Neural progenitor cell (in vitro differentiated cells): ENCODE measurements around the gene NCDN. TPM values are rescaled to one million over a fixed set of nuclear protein-coding genes. Genes with fewer than 3 reads are reported as not detected.
A peak's percentile ranks its signal among the peaks of the same experiment; 100 is the strongest.

ENCODE experiments used
- DNase-seq: peaks from one replicate; pipeline ENCODE4 v3.0.0-alpha.2; 2016; ENCODE audit warnings: low spot score
- H2AFZ ChIP-seq: fragments of 200-600 bp; sonication (generic); replicated peaks from 2 replicates; pipeline ENCODE4 v1.6.1; 2016; ENCODE audit warnings: antibody characterized with exemption
- H3F3A ChIP-seq: fragments of 200-600 bp; sonication (generic); 2 replicates; pipeline ENCODE4 v1.6.1; 2016; ENCODE audit warnings: antibody characterized with exemption, low read depth
- H3K27ac ChIP-seq: fragments of 200-600 bp; sonication (generic); 2 replicates; pipeline ENCODE4 v1.5.1; 2016; ENCODE audit warnings: mild to moderate bottlenecking
- H3K27me3 ChIP-seq: fragments of 200-600 bp; sonication (generic); 2 replicates; pipeline ENCODE4 v1.6.1; 2016; ENCODE audit warnings: mild to moderate bottlenecking, moderate library complexity
- H3K36me3 ChIP-seq: fragments of 200-600 bp; sonication (generic); 2 replicates; pipeline ENCODE4 v1.5.1; 2016
- H3K4me1 ChIP-seq: fragments of 200-600 bp; sonication (generic); 2 replicates; pipeline ENCODE4 v1.6.1; 2016; ENCODE audit warnings: mixed run types
- H3K4me2 ChIP-seq: fragments of 200-600 bp; sonication (generic); 2 replicates; pipeline ENCODE4 v1.6.1; 2016
- H3K4me3 ChIP-seq: fragments of 200-600 bp; sonication (generic); 2 replicates; pipeline ENCODE4 v1.5.1; 2016
- H3K79me2 ChIP-seq: fragments of 200-600 bp; sonication (generic); 2 replicates; pipeline ENCODE4 v1.6.1; 2016; ENCODE audit warnings: low read depth
- H3K9ac ChIP-seq: fragments of 200-600 bp; sonication (generic); 2 replicates; pipeline ENCODE4 v1.6.1; 2016
- H3K9me3 ChIP-seq: fragments of 200-600 bp; sonication (generic); 2 replicates; pipeline ENCODE4 v1.5.1; 2016; ENCODE audit warnings: low read depth
- H4K20me1 ChIP-seq: fragments of 200-600 bp; sonication (generic); 2 replicates; pipeline ENCODE4 v1.6.1; 2016; ENCODE audit warnings: low read depth
- H3K27ac Mint-ChIP-seq: 3 replicates; pipeline ENCODE4 v1.8.0; 2021; ENCODE audit warnings: mixed read lengths
- H3K27me3 Mint-ChIP-seq: 2 replicates; pipeline ENCODE4 v1.8.0; 2022; ENCODE audit warnings: low read depth, mild to moderate bottlenecking, inconsistent platforms, moderate library complexity, mixed read lengths; ENCODE audit not compliant: insufficient read depth
- H3K36me3 Mint-ChIP-seq: 3 replicates; pipeline ENCODE4 v1.8.0; 2021; ENCODE audit warnings: mixed read lengths
- H3K4me1 Mint-ChIP-seq: 3 replicates; pipeline ENCODE4 v1.8.0; 2021; ENCODE audit warnings: mixed read lengths
- H3K4me3 Mint-ChIP-seq: 3 replicates; pipeline ENCODE4 v1.8.0; 2021; ENCODE audit warnings: mild to moderate bottlenecking, moderate library complexity, mixed read lengths
- H3K9me3 Mint-ChIP-seq: 3 replicates; pipeline ENCODE4 v1.8.0; 2020; ENCODE audit warnings: mixed read lengths
- EZH2 ChIP-seq: fragments of 200-600 bp; sonication (generic); IDR thresholded peaks from 2 replicates; pipeline ENCODE4 v1.6.1; 2017; ENCODE audit warnings: antibody characterized with exemption, mild to moderate bottlenecking, moderate library complexity
- EZH2phosphoT487 ChIP-seq: fragments of 200-600 bp; sonication (generic); IDR thresholded peaks from 2 replicates; pipeline ENCODE4 v1.6.1; 2017; ENCODE audit warnings: antibody characterized with exemption
- total RNA-seq: library from RNA; depleted of rRNA; stranded (reverse); fragments of >200 nt; gene quantifications from 2 replicates; pipeline ENCODE4 v1.2.3, GENCODE V29; 2015; ENCODE audit warnings: low replicate concordance
- TF ChIP-seq, protein P1 (sequence below): fragments of 200-600 bp; sonication (generic); IDR thresholded peaks from 2 replicates; pipeline ENCODE4 v1.5.1; 2017; ENCODE audit warnings: antibody characterized with exemption, mild to moderate bottlenecking

NCDN gene
- 5.8 and 19.2 TPM in 2 replicates for total RNA-seq

- H3K27ac ChIP-seq, result peak within 1 kb of the TSS; percentile 95
Observed at GRCh38 chr1:35557611-35558373, at the start of gene NCDN. Gene NCDN, plus strand, starts transcription at chr1:35557799. Its CDS starts 392 bp downstream, at chr1:35558191.

DNA sequence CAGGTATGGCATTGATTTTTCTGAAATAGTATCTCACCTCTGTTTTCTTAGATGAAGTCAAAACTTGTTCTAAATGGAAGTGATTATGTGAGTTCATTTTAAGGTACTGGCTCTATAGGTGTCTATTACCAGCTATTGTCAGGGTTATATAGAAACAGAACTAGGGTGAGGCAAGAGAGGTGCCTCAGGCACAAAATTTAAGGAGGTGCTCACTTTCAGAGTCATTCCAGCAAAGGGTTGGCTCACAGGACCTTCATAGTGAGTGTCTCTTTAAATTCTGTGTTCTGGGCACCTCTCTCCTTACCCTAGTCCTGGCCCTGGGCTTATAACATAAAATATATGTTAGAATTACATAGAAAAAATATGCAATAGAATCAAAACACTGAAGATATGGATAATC is 49.7 kb upstream of the NCDN start:
- Histone ChIP-seq H3K27ac (no peak overlapping the region), H3K9me3 (no peaks in the 10 kb centered on the region), H4K20me1 (peaks cover 13% of the 10 kb centered on the region), H3K4me3 (no peak overlapping the region), H3K27me3 (no peaks in the 10 kb centered on the region), H3K4me2 (no peak overlapping the region), H3F3A (no peaks in the 10 kb centered on the region), H3K79me2 (peaks cover 13% of the 10 kb centered on the region), H3K9ac (no peak overlapping the region), H3K36me3 (no peaks in the 10 kb centered on the region), H2AFZ (no peak overlapping the region), H3K4me1 (no peaks in the 10 kb centered on the region)
- H3K9me3 Mint-ChIP-seq, result no peaks in the 10 kb centered on the region
- TF ChIP-seq EZH2phosphoT487 (no peak), EZH2 (no peak)
- TF ChIP-seq, protein P1, sequence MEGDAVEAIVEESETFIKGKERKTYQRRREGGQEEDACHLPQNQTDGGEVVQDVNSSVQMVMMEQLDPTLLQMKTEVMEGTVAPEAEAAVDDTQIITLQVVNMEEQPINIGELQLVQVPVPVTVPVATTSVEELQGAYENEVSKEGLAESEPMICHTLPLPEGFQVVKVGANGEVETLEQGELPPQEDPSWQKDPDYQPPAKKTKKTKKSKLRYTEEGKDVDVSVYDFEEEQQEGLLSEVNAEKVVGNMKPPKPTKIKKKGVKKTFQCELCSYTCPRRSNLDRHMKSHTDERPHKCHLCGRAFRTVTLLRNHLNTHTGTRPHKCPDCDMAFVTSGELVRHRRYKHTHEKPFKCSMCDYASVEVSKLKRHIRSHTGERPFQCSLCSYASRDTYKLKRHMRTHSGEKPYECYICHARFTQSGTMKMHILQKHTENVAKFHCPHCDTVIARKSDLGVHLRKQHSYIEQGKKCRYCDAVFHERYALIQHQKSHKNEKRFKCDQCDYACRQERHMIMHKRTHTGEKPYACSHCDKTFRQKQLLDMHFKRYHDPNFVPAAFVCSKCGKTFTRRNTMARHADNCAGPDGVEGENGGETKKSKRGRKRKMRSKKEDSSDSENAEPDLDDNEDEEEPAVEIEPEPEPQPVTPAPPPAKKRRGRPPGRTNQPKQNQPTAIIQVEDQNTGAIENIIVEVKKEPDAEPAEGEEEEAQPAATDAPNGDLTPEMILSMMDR, result no peak
- no peaks in the 10 kb centered on the region for H3K27me3 Mint-ChIP-seq
- H3K36me3 Mint-ChIP-seq, result peaks cover 12% of the 10 kb centered on the region
- no peak overlapping the region for H3K27ac Mint-ChIP-seq
- no peaks in the 10 kb centered on the region for H3K4me1 Mint-ChIP-seq
- no peak overlapping the region for H3K4me3 Mint-ChIP-seq
- DNase-seq, result no peak

More at GRCh38 chr1:35557611-35558373, at the start of gene NCDN:
- no peaks in the 10 kb centered on the region for H3K9me3 ChIP-seq
- peak within 1 kb of the TSS; percentile 98 for H3K4me2 ChIP-seq
- peak within 1 kb of the TSS; percentile 83 for H3K9ac ChIP-seq
- peaks cover 26% of the 10 kb centered on the region for H3K4me1 ChIP-seq
- Mint-ChIP-seq H3K4me1 (peaks cover 37% of the 10 kb centered on the region), H3K4me3 (peak within 1 kb of the TSS; percentile 98), H3K36me3 (peaks cover 10% of the 10 kb centered on the region), H3K27ac (peak within 1 kb of the TSS; percentile 99), H3K9me3 (no peaks in the 10 kb centered on the region), H3K27me3 (peaks cover 3% of the 10 kb centered on the region)
- no peaks in the 10 kb centered on the region for H3K27me3 ChIP-seq
- peaks cover 30% of the 10 kb centered on the region for H3F3A ChIP-seq
- no peak for TF ChIP-seq EZH2
- peak; percentile 98 for DNase-seq
- H3K4me3 ChIP-seq, result peak within 1 kb of the TSS; percentile 97
- peaks cover 39% of the 10 kb centered on the region for H3K79me2 ChIP-seq
- H4K20me1 ChIP-seq, result peaks cover 45% of the 10 kb centered on the region
- H3K36me3 ChIP-seq, result no peaks in the 10 kb centered on the region
- H2AFZ ChIP-seq, result peak within 1 kb of the TSS; percentile 97

GRCh38 chr1:35509558-35509957 is 48.0 kb upstream of the NCDN start:
- Mint-ChIP-seq H3K36me3 (peaks cover 18% of the 10 kb centered on the region), H3K27me3 (no peaks in the 10 kb centered on the region), H3K27ac (no peak overlapping the region), H3K4me3 (no peak overlapping the region), H3K4me1 (no peaks in the 10 kb centered on the region), H3K9me3 (peaks cover 3% of the 10 kb centered on the region)
- Histone ChIP-seq H3K27ac (no peak overlapping the region), H3F3A (no peaks in the 10 kb centered on the region), H4K20me1 (peaks cover 13% of the 10 kb centered on the region), H3K4me1 (no peaks in the 10 kb centered on the region), H3K27me3 (no peaks in the 10 kb centered on the region), H3K4me3 (no peak overlapping the region), H3K36me3 (peaks cover 2% of the 10 kb centered on the region), H3K4me2 (no peak overlapping the region), H3K9ac (no peak overlapping the region), H3K79me2 (peaks cover 27% of the 10 kb centered on the region), H2AFZ (no peak overlapping the region), H3K9me3 (no peaks in the 10 kb centered on the region)
- no peak for DNase-seq
- TF ChIP-seq, protein P1, result no peak
- TF ChIP-seq EZH2 (no peak), EZH2phosphoT487 (no peak)

DNA sequence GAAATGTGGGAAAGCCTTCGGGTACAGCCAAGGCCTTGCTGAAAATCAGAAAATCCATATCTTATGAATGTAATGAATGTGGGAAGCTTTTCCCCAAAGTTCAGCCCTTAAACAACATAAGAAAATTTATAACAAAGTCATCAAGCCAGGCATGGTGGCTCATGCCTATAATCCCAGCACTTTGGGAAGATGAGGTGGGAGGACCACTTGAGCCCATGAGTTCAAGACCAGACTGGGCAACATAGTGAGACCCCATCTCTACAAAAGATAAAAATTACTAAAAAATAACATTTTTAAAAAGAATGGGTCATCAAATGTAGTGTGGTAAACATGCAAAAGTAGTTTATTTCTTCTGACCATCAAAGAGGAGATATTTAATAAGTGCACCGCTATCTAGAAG is 46.3 kb upstream of the NCDN start:
- H4K20me1 ChIP-seq, result peaks cover 13% of the 10 kb centered on the region

More for the DNA sequence above, 46.3 kb upstream of the NCDN start:
- no peak for DNase-seq
- Mint-ChIP-seq H3K4me1 (no peaks in the 10 kb centered on the region), H3K27me3 (no peaks in the 10 kb centered on the region), H3K9me3 (peaks cover 18% of the 10 kb centered on the region), H3K4me3 (no peak overlapping the region), H3K27ac (no peak overlapping the region), H3K36me3 (peaks cover 28% of the 10 kb centered on the region)
- H3F3A ChIP-seq, result no peaks in the 10 kb centered on the region
- H3K27me3 ChIP-seq, result no peaks in the 10 kb centered on the region
- no peaks in the 10 kb centered on the region for H3K9me3 ChIP-seq
- H3K4me3 ChIP-seq, result no peak overlapping the region
- H3K4me1 ChIP-seq, result no peaks in the 10 kb centered on the region
- TF ChIP-seq EZH2 (no peak), EZH2phosphoT487 (no peak)
- TF ChIP-seq, protein P1, result no peak
- peaks cover 4% of the 10 kb centered on the region for H3K36me3 ChIP-seq
- no peak overlapping the region for H3K4me2 ChIP-seq
- no peak overlapping the region for H2AFZ ChIP-seq
- H3K27ac ChIP-seq, result no peak overlapping the region
- peaks cover 41% of the 10 kb centered on the region for H3K79me2 ChIP-seq
- no peak overlapping the region for H3K9ac ChIP-seq
